Thyroid gland (tissue), 4 donors: ENCODE measurements around the gene QSOX2. TPM values are rescaled to one million over a fixed set of nuclear protein-coding genes. Genes with fewer than 3 reads are reported as not detected.

Experiments used
- DNase-seq, 2 donors: peaks; one replicate each; pipeline ENCODE4 v3.0.0-alpha.2; 2019
- H3K27ac ChIP-seq, 3 donors: fragments of 200-600 bp; sonication (generic); 1 replicate in 2 of 3; 2 replicates in 1 of 3; pipeline ENCODE4 v1.5.1; 2016 to 2019; ENCODE audit warnings: mild to moderate bottlenecking in 1 of 3, moderate library complexity in 1 of 3
- H3K27me3 ChIP-seq: fragments of 200-600 bp; sonication (generic); one replicate; pipeline ENCODE4 v1.5.1; 2019
- H3K36me3 ChIP-seq, 2 donors: fragments of 200-600 bp; sonication (generic); one replicate each; pipeline ENCODE4 v1.5.1; 2016 to 2019
- H3K4me1 ChIP-seq, 2 donors: fragments of 200-600 bp; sonication (generic); one replicate each; pipeline ENCODE4 v1.5.1; 2017 to 2019
- H3K4me3 ChIP-seq, 3 donors: fragments of 200-600 bp; sonication (generic); replicated peaks in 1 of 3; 1 replicate in 2 of 3; 2 replicates in 1 of 3; pipeline ENCODE4 v1.5.1; 2016; ENCODE audit warnings: mild to moderate bottlenecking in 1 of 3
- H3K9me3 ChIP-seq: fragments of 200-600 bp; sonication (generic); one replicate; pipeline ENCODE4 v1.5.1; 2017
- POLR2A ChIP-seq, 2 donors: fragments of 450-650 bp; IDR thresholded peaks; one replicate each; pipeline ENCODE4 v1.6.1; 2017; ENCODE audit warnings: antibody characterized with exemption in 2 of 2, mild to moderate bottlenecking in 2 of 2, moderate library complexity in 1 of 2
- WGBS, 2 donors: methylation state at CpG; one replicate each; pipeline ENCODE4 v1.1.5; 2017; 5-methylcytosine and 5-hydroxymethylcytosine counted together
- intact Hi-C: fragments of 100-400 bp; cut with DNase I; formaldehyde crosslinking; loops from one replicate; pipeline ENCODE4 v1.15.1; 2023
- total RNA-seq, 4 donors: library from RNA; depleted of rRNA; stranded (reverse); fragments of >200 nt; gene quantifications; one replicate each; pipeline ENCODE4 v1.2.3, GENCODE V29; 2016
- TF ChIP-seq, protein P1 (sequence below), 6 experiments: fragments of 200-600 bp in 3 of 6; fragments of 450-650 bp in 3 of 6; sonication (generic) in 3 of 6; IDR thresholded peaks; one replicate each; pipeline ENCODE4 v1.5.1; 2016 to 2019; ENCODE audit warnings: antibody characterized with exemption in 6 of 6, mild to moderate bottlenecking in 2 of 6, inconsistent platforms in 1 of 6, moderate library complexity in 1 of 6

The QSOX2 gene
- total RNA-seq, 4 donors from 2014 or later = 8.9 to 19.1 (median 11.2) TPM

DNA sequence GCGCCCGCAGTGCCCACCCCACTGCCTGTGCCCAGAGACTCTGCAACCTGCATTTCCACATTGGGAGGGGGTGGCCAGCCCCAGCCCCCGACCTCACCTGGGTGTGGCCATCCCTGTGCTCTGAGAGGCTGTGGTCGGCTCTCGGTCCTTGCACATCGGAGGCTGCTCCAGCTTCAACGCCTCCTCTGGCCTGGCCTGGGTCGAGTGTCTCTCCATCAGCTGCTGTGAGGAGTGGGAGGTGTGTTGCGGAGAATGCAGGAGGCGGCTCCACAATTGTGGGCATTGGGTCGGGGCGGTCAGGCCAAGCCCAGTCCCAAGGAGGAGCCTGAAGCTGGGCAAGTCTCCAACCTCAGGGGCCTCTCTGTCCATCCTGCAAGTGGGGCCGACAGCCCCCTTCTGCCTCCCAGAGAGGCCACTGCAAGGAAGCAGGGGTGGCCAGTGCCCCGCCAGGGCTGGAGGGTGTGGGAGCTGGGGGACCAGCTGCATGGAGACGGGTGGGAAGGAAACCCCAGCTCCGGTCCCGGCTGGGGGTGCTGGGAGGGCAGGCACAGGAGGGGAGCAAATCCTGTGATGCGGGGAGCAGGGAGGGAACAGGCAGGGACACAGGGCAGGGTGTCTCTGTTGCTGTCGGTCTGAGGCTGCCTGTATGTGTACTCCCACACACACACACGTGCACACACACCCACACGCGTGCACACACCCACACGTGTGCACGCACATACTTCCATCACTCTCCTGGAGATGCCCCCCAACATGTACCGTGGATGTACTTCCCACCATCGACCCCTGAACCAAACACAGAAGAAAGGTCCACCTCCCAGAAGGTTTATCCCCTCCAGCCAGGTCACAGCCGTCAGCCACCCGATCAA, 29.4 kb upstream of the QSOX2 start:
- H3K4me3 ChIP-seq = no peak overlapping the region
- no peaks in the 10 kb centered on the region for H3K9me3 ChIP-seq
- H3K4me1 ChIP-seq = no peaks in the 10 kb centered on the region
- intact Hi-C loops = no loop called here
- H3K27me3 ChIP-seq = no peaks in the 10 kb centered on the region
- DNase-seq = no peak
- H3K27ac ChIP-seq = no peak overlapping the region
- no peak for TF ChIP-seq POLR2A (IDR thresholded peaks at IDR 0.05)
- TF ChIP-seq, protein P1, sequence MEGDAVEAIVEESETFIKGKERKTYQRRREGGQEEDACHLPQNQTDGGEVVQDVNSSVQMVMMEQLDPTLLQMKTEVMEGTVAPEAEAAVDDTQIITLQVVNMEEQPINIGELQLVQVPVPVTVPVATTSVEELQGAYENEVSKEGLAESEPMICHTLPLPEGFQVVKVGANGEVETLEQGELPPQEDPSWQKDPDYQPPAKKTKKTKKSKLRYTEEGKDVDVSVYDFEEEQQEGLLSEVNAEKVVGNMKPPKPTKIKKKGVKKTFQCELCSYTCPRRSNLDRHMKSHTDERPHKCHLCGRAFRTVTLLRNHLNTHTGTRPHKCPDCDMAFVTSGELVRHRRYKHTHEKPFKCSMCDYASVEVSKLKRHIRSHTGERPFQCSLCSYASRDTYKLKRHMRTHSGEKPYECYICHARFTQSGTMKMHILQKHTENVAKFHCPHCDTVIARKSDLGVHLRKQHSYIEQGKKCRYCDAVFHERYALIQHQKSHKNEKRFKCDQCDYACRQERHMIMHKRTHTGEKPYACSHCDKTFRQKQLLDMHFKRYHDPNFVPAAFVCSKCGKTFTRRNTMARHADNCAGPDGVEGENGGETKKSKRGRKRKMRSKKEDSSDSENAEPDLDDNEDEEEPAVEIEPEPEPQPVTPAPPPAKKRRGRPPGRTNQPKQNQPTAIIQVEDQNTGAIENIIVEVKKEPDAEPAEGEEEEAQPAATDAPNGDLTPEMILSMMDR (IDR thresholded peaks at IDR 0.05) = no peak
- H3K36me3 ChIP-seq = no peaks in the 10 kb centered on the region
- 66% methylated on average over 17 to 19 of the region's 28 CpGs for WGBS, 2 donors

DNA sequence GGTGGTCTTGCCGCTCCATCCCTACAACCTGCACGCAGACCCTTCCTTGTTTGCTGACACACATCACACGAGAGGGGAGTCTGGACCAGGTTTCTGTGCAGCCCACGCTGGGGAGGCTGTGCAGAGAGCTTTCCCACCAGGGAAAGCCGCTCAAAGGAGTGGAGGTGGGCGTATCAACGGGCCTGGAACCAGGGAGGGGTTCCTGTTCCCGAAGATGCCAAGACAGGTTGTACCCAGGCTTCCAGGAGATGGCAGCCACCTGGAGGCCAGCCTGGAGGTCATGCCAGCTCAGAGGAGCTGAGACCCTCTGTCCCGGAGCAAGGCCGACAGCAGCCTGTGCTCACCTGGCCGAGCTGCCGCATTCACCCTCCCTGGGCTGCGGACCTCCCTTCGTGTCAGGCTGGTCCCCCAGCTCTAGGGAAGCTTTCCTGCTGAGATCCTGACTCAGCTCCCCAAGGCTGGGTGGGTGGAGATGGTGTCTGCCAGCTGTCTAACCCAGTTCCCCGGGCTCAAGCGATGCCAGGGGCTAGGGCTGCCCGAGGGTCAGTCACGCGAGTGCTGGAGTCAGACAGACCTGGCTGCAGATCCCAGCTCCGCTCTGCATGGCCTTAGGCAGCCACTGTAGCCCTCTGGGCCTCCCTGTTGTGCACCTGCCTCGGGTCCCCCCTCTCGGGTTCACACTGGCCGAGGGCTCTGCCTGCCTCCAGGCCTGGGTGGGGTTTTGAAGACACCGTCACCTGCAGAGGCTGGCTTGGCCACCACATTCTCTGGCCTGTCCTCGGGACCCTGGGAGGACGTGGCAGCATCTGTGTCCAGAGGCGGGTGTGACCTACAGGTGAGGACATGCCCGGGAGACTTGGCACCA, 28.5 kb upstream of the QSOX2 start:
- H3K4me3 ChIP-seq = no peak overlapping the region
- no peak for DNase-seq
- TF ChIP-seq POLR2A (IDR thresholded peaks at IDR 0.05) = no peak
- TF ChIP-seq, protein P1 (IDR thresholded peaks at IDR 0.05) = no peak
- H3K36me3 ChIP-seq = no peaks in the 10 kb centered on the region
- intact Hi-C loops = no loop called here
- 87 to 88% methylated on average over 9 to 24 of the region's 28 CpGs for WGBS, 2 donors
- H3K27me3 ChIP-seq = no peaks in the 10 kb centered on the region
- no peaks in the 10 kb centered on the region for H3K9me3 ChIP-seq
- no peak overlapping the region for H3K27ac ChIP-seq
- no peaks in the 10 kb centered on the region for H3K4me1 ChIP-seq

DNA sequence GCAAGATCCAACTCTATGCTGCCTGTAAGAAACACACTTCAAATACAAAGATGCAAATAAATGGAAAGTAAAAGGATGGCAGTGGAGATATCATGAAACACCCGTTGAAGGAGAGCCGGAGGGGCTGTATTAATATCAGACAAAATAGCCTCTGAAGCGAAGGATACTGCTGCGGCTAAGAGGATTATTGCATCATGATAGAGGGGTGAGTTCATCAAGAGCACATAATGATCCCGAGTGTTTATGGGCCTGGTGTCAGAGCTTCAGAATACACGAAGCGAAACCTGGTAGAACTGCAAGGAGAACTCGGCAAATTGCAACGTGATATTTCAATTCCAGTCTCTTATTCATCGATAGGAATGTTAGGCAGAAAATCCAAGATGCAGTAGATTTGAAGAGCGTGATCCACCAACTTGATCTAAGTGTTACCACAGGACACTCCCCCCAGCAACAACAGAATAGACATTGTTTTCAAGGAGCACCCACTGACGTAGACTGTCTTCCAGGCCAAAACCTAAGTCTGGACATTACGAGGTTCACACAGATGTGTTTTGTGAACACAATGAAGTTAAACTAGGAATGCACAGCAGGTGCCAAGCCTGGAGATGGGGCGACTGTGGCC, 27.7 kb upstream of the QSOX2 start:
- Histone ChIP-seq H3K27ac (no peak overlapping the region), H3K9me3 (no peaks in the 10 kb centered on the region), H3K36me3 (no peaks in the 10 kb centered on the region), H3K4me3 (no peak overlapping the region), H3K27me3 (no peaks in the 10 kb centered on the region), H3K4me1 (no peaks in the 10 kb centered on the region)
- WGBS, 2 donors = 87 to 89% methylated on average over 14 of the region's 14 CpGs
- no peak for DNase-seq
- intact Hi-C loops = no loop called here
- TF ChIP-seq POLR2A (IDR thresholded peaks at IDR 0.05) = no peak
- TF ChIP-seq, protein P1 (IDR thresholded peaks at IDR 0.05) = no peak

DNA sequence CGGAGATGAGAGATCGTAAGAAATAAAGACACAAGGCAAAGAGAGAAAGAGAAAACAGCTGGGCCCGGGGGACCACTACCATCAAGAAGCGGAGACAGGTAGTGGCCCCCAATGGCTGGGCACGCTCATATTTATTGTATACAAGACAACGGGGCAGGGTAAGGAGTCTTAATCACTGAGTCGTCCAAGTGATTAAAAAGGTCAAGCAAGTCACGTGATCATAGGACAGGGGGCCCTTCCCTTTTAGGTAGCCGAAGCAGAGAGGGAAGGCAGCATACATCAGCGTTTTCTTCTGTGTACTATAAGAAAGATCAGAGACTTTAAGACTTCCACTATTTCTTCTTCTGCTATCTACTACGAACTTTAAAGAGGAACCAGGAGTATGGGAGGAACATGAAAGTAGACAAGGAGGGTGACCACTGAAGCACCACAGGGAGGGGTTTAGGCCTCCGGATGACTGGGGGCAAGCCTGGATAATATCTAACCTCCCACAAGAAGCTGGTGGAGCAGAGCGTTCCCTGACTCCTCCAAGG, 24.6 kb upstream of the QSOX2 start:
- no peak overlapping the region for H3K4me3 ChIP-seq
- H3K9me3 ChIP-seq = no peaks in the 10 kb centered on the region
- 92% methylated on average over 13 of the region's 13 CpGs for WGBS, 2 donors
- peaks cover 4 to 9% of the 10 kb centered on the region in 2 donors for H3K4me1 ChIP-seq
- H3K27me3 ChIP-seq = no peaks in the 10 kb centered on the region
- TF ChIP-seq POLR2A (IDR thresholded peaks at IDR 0.05) = no peak
- TF ChIP-seq, protein P1 (IDR thresholded peaks at IDR 0.05) = no peak
- no peak for DNase-seq
- H3K36me3 ChIP-seq = no peaks in the 10 kb centered on the region
- intact Hi-C loops = no loop called here
- no peak overlapping the region for H3K27ac ChIP-seq
